HG03354 (cell line): ENCODE data around the gene GNAZ.

ENCODE experiments used
- ATAC-seq: cut with Tn5 transposase; IDR thresholded peaks from one replicate; pipeline ENCODE4 v1.9.1; 2021; ENCODE audit warnings: mild to moderate bottlenecking; ENCODE audit not compliant: unreplicated experiment, poor library complexity, severe bottlenecking

The GNAZ gene

DNA sequence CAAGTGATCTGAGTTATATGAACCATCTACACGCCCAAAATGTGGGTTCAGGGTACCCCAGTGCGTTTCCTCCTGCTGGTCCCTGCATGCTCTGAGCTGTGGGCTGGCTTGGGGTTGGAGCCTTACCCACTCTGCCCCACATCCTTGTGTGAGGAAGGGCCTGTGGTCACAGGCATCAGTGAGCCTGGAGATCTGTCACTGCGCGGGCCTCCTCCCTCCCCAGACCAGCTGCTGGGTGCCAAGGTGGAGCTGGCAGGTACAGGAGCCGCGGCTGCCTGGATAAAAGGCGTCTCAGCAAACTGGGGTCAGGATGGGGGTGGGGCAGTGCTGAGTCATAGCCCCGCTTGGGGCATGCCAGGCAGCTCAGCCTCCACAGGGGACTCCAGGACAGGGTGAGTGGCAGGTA lies 17.9 kb downstream of the GNAZ start:
- no peak for ATAC-seq

- no peak for ATAC-seq
These were observed 18.7 kb downstream of the GNAZ start for GRCh38 chr22:23089010-23089409.

DNA sequence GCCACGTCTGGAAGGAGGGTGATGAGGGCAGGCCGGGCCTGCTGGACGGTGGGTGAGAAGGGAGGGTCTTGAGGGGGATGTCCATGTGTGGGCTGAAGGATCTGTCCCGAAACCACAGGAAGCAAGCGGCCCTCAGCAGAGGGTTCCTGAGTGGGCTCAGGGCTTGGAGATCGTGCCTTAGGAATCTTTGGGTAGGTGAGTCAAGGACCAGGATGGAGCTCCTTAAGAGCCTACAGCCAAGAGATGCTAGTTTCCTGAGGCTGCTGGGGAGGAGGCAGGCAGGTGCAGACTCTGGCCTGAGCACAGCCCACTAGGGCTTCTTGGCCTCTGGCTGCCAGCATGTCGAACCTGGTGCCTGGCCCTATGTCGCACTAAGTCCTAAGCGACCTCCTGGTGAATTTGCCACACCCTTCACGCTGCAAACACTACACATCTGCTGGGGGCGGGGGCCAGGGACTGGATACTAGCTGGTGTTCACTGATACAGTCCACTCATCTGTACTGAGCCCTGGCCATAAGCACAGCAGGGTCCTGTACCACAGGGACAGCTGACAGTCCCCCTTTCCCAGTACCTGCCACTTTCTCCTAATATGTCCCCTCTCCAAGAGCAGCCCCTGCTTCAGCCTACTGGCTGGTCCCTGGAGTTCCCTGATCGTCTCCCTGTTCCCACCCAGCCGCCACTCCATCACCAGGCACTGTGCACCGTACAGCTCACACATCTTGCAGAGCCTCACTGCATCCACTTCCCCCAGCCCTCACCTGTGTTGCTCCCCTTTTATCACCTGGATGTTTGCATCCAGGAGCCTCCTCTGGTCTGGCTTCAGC lies 19.5 kb downstream of the GNAZ start:
- ATAC-seq: no peak

DNA sequence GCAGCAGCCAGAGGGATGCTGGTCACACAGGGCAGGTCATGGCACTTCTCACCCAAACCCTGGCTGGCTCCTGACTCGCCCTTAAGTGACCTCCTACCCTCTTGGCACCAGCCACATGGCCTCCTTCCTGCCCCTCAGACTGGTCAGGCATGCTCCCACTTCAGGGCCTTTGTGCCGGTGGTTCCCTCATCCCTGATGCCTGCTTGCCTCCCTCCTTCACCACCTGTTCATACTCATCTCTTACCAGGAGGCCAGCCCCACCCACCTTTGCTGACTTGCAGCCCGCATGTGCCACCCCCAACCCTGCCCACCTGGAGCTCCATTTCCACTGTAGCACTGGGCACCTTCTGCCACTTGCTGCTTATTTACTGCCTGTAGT lies 20.1 kb downstream of the GNAZ start:
- ATAC-seq: no peak

DNA sequence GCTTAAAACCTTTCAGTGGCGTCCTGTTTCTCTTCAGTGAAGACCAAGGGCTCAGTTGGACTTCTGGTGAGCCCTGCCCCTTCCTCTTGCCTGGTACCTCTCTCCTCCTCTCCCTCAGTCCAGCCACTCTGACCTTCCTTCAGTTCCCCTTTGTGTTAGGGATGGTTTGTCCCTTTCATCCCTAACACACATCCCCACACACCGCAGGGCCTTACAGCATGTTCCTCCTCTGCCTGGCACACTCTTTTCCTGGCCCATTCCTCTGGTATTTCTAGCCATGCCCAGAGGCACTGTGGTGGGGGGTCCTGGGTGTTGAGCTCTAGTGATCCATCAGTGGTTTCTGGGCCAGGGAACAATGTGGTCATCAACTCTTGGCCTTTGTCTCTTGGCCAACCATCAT lies 21.4 kb downstream of the GNAZ start:
- ATAC-seq: no peak

- no peak for ATAC-seq
These were observed 22.1 kb downstream of the GNAZ start for GRCh38 chr22:23092217-23092955.

GRCh38 chr22:23093051-23093788 lies 22.9 kb downstream of the GNAZ start:
- ATAC-seq: no peak

- ATAC-seq: no peak
These were observed 23.9 kb downstream of the GNAZ start for GRCh38 chr22:23094260-23094659.

DNA sequence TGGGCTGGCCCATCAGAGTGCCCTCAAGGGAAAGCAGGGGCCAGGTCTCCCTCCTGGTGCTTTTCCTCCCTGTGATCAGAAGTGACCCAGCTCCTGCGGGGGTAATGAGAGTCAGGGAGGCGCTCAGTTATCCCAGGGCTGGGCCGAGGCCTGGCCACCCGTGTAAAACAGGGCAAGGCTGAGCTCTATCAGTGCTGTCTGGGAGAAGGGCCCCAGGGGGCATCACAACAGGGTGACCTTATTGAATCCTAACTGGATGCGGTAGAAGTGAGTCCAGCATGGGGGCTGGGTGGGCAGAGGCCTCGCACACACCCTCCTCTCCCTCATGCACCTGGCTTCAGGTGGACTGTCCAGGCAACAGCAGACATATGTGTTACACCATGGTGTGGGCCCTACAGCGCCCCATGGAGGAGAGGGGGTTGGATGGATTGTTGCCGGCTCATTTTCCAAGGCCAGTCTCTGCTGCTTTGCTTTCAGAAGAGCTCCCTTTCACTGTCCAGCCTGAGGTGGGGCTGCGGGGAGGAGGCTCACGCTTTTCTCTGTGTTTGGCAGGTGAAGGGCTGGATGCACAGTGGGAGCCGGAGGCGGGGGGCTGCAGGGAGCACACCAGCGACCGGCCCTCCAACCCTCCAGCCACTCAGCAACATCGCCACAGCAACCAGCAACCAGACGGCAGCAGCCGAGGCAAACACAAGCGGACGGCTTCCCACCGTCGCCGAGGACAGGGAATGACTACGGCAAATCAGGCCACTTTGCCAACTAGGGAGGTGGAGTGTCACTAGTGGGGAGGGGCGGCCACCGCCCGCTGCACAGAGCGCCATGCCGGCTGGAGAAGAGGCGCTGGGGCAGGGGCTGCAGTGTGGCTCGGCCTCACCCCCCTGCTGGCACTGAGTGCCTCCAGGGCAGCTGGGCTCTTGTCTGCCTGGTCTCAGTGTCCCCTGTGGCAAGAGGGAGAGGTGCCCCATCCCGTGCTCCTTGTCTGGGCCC lies 24.7 kb downstream of the GNAZ start:
- no peak for ATAC-seq

DNA sequence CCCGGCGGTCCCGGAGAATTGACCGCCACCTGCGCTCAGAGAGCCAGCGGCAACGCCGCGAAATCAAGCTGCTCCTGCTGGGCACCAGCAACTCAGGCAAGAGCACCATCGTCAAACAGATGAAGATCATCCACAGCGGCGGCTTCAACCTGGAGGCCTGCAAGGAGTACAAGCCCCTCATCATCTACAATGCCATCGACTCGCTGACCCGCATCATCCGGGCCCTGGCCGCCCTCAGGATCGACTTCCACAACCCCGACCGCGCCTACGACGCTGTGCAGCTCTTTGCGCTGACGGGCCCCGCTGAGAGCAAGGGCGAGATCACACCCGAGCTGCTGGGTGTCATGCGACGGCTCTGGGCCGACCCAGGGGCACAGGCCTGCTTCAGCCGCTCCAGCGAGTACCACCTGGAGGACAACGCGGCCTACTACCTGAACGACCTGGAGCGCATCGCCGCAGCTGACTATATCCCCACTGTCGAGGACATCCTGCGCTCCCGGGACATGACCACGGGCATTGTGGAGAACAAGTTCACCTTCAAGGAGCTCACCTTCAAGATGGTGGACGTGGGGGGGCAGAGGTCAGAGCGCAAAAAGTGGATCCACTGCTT lies 25.5 kb downstream of the GNAZ start:
- ATAC-seq: no peak

- no peak for ATAC-seq
These were observed 27.3 kb downstream of the GNAZ start for GRCh38 chr22:23097412-23098229.

DNA sequence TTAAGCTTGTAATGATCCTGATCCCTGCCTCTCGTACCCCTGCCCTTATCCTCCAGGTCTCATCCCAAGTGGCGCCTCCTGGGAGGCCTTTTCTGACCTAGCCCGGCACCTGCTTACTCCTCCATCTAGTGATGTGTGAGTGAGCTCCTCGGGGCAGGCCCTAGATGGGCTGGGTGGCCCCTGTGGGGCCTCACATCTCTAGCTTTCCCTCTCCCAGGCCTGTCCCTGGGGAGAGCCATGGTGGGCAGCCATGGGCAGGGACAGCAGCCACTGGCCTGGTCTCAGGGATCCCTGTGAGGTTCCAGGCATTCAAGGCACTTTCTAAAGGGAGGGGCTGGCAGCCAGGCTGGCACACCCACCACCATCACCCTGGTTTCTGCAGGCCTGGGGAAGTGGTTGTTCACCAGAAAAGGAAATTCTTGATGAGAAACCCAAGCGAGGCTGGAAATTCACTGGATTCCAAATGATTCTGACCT lies 27.9 kb downstream of the GNAZ start:
- ATAC-seq: no peak

GRCh38 chr22:23098718-23099530 lies 28.6 kb downstream of the GNAZ start:
- no peak for ATAC-seq

DNA sequence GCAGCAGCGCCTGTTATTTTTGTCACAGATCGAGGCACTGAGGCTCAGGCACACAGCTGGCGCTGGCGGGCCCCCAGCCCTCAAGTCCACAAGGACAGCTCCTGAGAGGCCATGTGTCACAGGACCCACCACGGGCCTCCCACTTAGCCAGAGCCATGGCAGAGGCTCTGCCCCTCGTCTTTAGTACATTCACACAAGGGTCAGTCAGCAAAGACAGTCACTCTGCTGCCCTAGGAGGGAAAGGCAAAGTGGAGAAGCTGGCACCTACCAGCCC lies 29.1 kb downstream of the GNAZ start:
- ATAC-seq: no peak

DNA sequence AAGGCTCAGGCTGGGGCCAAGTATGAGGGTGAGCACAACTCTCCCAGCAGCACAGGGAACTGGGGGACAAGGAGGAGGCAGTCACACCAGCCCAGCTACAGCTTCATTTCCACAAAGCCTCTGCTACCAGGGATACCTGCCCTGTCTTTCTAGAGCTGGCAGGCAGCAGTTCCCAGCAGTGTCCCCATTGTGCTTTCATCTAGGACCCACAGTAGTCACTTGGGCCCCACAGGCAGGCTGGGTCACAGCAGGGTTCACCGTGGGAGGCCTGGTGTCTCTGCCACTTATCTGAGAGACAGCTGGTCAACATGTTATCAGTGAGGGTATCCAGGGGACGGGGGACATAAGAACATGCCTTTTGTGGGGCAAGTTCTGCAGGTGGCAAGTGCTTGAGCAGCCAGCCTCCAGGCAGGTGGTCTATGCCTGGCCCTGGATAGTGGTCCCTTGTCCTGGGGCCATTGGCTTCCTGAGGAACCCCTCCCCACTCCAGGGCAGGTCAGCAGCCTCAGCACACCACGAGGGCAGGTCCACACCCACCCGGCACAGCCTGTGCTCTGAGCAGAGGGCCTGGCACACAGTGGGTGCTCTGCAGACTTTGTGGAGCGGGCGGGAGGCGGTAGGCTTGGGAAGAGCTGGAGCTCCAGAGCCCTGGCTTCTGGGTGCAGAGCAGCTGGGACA lies 29.9 kb downstream of the GNAZ start:
- ATAC-seq: no peak

- no peak for ATAC-seq
These were observed 31.2 kb downstream of the GNAZ start for GRCh38 chr22:23101524-23101923.

GRCh38 chr22:23102002-23102655 lies 31.8 kb downstream of the GNAZ start:
- ATAC-seq: no peak
